HFFc6 (cell line): ENCODE measurements around the gene CSNK1E. TPM values are rescaled to one million over a fixed set of nuclear protein-coding genes. Genes with fewer than 3 reads are reported as not detected.

Experiments
- DNase-seq: peaks from one replicate; pipeline ENCODE4 v3.0.0-alpha.2; 2018
- H3K27ac Mint-ChIP-seq: 2 replicates; pipeline ENCODE4 v1.8.0; 2020; ENCODE audit warnings: mild to moderate bottlenecking, mixed read lengths
- H3K27me3 Mint-ChIP-seq: 2 replicates; pipeline ENCODE4 v1.8.0; 2021; ENCODE audit warnings: mild to moderate bottlenecking, moderate library complexity, mixed read lengths; ENCODE audit not compliant: insufficient read depth
- H3K36me3 Mint-ChIP-seq: 2 replicates; pipeline ENCODE4 v1.8.0; 2021; ENCODE audit warnings: low read depth, mixed read lengths
- H3K4me1 Mint-ChIP-seq: 2 replicates; pipeline ENCODE4 v1.8.0; 2020; ENCODE audit warnings: low read depth, mixed read lengths
- H3K4me3 Mint-ChIP-seq: 2 replicates; pipeline ENCODE4 v1.8.0; 2020; ENCODE audit warnings: mild to moderate bottlenecking, moderate library complexity, mixed read lengths
- H3K9me3 Mint-ChIP-seq: 2 replicates; pipeline ENCODE4 v1.8.0; 2020; ENCODE audit warnings: mild to moderate bottlenecking, mixed read lengths
- total RNA-seq, 6 experiments: library from RNA; stranded (reverse); fragmentation: NEBNext Ultra II Directional; extraction: Animal tissue kit (Norgen Biotek cat#: 25700); gene quantifications; 2 replicates in 1 of 6; 3 replicates in 5 of 6; pipeline ENCODE4 v1.2.3, GENCODE V29; 2021
- TF ChIP-seq, protein P1 (sequence below): fragments of 200-600 bp; sonication (generic); IDR thresholded peaks from 2 replicates; pipeline ENCODE4 v1.5.0; 2021; ENCODE audit warnings: antibody characterized with exemption, mild to moderate bottlenecking

CSNK1E gene
- total RNA-seq, 6 experiments from 2014 or later, result 166 to 184 (median 172) TPM

DNA sequence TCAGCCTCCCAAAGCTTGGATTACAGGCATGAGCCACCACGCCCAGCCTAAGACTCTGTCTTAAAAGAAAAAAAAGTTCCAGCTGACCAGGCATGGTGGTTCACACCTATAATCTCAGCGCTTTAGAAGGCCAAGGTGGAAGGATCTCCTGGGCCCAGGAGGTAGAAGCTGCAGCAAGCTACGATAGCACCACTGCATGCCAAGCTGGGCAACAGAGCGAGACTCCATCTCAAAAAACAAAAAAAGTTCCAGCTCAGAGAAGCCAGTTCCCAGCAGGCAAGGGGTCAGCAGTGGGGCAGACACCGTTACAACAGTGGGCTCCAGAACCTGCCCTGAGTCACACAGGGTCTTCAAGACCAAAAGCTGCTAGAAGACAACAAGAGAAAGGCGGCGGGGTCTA is 47.8 kb downstream of the CSNK1E start:
- H3K27me3 Mint-ChIP-seq, result peaks cover 2% of the 10 kb centered on the region
- H3K9me3 Mint-ChIP-seq, result no peaks in the 10 kb centered on the region

DNA sequence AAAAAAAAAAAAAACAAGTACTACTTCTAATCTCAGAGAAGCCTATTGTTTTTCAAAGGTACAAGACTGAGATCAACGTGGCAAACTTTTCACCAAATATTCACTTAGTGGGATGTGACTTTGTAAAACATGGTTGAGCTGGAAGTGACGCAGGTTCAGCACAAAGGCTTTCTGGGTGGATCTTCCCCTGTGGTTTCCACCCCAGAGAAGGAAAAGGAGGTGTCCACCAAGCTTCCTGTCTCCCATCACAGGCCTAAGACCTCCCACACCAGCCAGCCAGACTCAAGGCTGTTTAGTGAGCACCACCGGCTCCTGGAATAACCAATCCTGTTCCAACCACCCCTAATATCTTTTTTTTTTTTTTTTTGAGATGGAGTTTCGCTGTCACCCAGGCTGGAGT is 50.1 kb downstream of the CSNK1E start:
- TF ChIP-seq, protein P1, sequence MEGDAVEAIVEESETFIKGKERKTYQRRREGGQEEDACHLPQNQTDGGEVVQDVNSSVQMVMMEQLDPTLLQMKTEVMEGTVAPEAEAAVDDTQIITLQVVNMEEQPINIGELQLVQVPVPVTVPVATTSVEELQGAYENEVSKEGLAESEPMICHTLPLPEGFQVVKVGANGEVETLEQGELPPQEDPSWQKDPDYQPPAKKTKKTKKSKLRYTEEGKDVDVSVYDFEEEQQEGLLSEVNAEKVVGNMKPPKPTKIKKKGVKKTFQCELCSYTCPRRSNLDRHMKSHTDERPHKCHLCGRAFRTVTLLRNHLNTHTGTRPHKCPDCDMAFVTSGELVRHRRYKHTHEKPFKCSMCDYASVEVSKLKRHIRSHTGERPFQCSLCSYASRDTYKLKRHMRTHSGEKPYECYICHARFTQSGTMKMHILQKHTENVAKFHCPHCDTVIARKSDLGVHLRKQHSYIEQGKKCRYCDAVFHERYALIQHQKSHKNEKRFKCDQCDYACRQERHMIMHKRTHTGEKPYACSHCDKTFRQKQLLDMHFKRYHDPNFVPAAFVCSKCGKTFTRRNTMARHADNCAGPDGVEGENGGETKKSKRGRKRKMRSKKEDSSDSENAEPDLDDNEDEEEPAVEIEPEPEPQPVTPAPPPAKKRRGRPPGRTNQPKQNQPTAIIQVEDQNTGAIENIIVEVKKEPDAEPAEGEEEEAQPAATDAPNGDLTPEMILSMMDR, result no peak
- Mint-ChIP-seq H3K9me3 (no peaks in the 10 kb centered on the region), H3K4me3 (no peak overlapping the region), H3K4me1 (peaks cover 47% of the 10 kb centered on the region), H3K36me3 (peaks cover 12% of the 10 kb centered on the region), H3K27me3 (peaks cover 2% of the 10 kb centered on the region; the same call in 1 of the 2 replicates), H3K27ac (no peak overlapping the region)
- no peak for DNase-seq

More for the DNA sequence above, 47.8 kb downstream of the CSNK1E start:
- Mint-ChIP-seq H3K4me3 (no peak overlapping the region), H3K4me1 (peaks cover 52% of the 10 kb centered on the region), H3K27ac (no peak overlapping the region), H3K36me3 (peaks cover 6% of the 10 kb centered on the region)
- TF ChIP-seq, protein P1, result no peak
- DNase-seq, result no peak

DNA sequence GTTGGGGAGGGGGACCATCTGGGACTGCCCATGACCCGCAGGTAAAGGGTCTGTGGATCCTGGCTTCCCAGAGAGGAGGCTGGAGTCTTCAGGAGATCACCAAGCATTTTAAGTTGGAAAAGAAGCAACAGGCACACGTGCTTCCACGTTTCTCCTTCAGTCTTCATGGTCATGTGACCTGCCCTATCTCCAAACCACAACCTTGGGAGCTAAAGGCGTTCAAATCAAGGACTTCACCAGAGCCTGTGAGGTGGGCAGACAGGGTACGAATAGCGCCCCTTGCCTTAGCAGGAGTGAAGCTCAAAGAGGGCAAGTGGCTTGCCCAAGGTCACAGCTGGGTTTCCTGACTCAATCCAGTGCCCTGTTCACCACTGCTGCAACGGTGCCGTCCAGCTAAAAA is 51.1 kb downstream of the CSNK1E start:
- TF ChIP-seq, protein P1, result no peak
- no peak overlapping the region for H3K4me3 Mint-ChIP-seq
- peaks cover 2% of the 10 kb centered on the region; the same call in 1 of the 2 replicates for H3K27me3 Mint-ChIP-seq
- H3K4me1 Mint-ChIP-seq, result peaks cover 50% of the 10 kb centered on the region
- no peak overlapping the region for H3K27ac Mint-ChIP-seq
- H3K36me3 Mint-ChIP-seq, result peaks cover 12% of the 10 kb centered on the region
- DNase-seq, result no peak
- H3K9me3 Mint-ChIP-seq, result no peaks in the 10 kb centered on the region

DNA sequence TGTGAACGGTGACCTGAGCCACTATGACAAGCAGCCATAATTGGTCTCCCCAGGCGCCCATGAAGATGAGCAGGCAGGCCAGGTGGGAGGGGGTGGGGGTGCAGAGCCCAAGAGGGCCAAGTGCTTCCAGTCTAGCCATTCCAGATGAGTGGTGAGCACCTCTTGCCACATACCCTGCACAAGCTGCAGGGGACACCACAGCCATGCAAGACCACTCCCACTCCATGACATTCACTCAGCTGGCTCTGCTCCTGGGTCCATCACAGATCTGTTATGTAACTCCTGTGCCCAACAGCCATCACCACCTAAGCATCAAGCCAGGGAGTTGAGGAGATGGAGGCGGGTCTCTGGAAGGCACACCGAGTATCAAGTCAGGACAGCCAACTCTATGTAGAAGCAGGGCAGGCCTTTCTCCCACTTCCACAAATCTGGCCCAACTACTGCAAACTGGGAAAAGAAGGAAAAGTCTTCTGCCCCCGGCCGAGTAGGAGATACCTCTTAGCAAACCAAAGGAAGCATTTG is 52.9 kb downstream of the CSNK1E start:
- peaks cover 44% of the 10 kb centered on the region for H3K4me1 Mint-ChIP-seq
- TF ChIP-seq, protein P1, result no peak
- H3K27me3 Mint-ChIP-seq, result peaks cover 2% of the 10 kb centered on the region; the same call in 1 of the 2 replicates
- H3K4me3 Mint-ChIP-seq, result no peak overlapping the region
- no peaks in the 10 kb centered on the region for H3K9me3 Mint-ChIP-seq
- H3K27ac Mint-ChIP-seq, result no peak overlapping the region
- H3K36me3 Mint-ChIP-seq, result peaks cover 11% of the 10 kb centered on the region
- DNase-seq, result no peak

DNA sequence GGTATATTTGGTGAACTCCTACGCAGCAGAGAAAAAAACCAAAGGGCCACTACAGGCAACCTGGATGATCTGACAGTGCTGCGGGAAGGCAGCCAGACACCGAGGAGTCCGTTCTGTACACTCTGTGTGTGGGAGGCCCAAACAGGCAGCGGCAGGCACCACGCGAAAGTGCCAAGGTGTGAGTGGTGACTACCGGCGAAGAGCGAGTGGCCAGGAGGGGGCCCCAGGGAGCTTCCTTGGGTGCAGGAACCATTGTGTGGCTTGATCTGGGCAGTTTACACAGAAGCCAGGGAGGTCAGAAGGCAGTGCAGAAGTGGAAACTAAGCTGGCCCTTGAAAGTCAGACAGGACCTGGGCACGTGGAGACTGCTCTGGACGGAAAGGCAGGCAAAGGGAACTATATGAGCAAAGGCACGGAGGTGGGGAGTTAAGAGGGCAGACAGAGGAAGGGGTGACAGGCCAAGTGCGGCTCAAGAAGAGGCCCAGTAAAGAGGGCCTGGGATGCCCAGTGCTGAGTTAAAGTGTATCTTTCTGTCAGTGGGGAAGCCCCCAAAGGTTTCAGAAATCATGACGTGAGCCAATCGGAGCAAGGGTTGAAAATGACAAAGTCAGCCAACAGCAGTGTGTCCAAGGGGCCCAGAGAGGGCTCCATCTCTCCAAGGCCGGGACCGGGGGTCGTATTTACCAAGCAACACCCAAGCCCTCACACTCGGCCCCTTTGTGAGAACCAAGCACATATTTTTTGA is 55.0 kb downstream of the CSNK1E start:
- Mint-ChIP-seq H3K9me3 (no peaks in the 10 kb centered on the region), H3K4me3 (no peak overlapping the region), H3K27ac (peak overlapping the region; percentile 7; the same call in 1 of the 2 replicates), H3K36me3 (peaks cover 17% of the 10 kb centered on the region), H3K27me3 (peaks cover 2% of the 10 kb centered on the region), H3K4me1 (peaks cover 47% of the 10 kb centered on the region)
- DNase-seq, result no peak
- TF ChIP-seq, protein P1, result peak; percentile 68
